ENCODE data around the gene MLANA.
A peak's percentile ranks its signal among the peaks of the same experiment; 100 is the strongest.

MLANA gene

DNA sequence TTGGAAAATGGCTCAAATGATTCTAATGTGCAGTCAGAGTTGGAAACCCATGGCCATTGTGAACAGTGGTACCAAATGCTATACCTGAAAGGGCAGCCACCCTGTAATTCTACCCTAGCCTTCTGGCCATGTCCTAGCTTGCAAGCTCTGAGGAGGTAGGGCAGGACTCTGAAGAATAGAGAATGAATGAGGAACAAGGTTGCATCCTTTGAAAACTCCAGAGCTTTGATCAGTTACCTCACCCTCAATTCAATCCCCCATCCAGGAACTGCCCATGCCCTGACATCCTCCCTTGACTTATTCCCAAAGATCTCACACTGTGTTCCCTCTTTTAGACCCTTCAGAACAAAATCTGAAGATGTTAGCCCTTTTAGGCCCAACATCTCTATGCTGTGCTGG is 40.0 kb upstream of the MLANA start:
- no peak overlapping the region for H3K4me3 ChIP-seq (replicated peaks; ENCODE audit: insufficient read depth, low read length)
- H3K27me3 ChIP-seq (ENCODE audit: insufficient read depth, poor library complexity, severe bottlenecking): no peaks in the 10 kb centered on the region
- TF ChIP-seq GABPA (IDR thresholded peaks at IDR 0.05; ENCODE audit: low read depth) (no peak), SPI1 (IDR thresholded peaks at IDR 0.05; ENCODE audit: borderline replicate concordance, low read depth) (no peak), POLR2AphosphoS5 (IDR thresholded peaks at IDR 0.05; ENCODE audit: low read depth) (no peak)
- TF ChIP-seq, protein P1, sequence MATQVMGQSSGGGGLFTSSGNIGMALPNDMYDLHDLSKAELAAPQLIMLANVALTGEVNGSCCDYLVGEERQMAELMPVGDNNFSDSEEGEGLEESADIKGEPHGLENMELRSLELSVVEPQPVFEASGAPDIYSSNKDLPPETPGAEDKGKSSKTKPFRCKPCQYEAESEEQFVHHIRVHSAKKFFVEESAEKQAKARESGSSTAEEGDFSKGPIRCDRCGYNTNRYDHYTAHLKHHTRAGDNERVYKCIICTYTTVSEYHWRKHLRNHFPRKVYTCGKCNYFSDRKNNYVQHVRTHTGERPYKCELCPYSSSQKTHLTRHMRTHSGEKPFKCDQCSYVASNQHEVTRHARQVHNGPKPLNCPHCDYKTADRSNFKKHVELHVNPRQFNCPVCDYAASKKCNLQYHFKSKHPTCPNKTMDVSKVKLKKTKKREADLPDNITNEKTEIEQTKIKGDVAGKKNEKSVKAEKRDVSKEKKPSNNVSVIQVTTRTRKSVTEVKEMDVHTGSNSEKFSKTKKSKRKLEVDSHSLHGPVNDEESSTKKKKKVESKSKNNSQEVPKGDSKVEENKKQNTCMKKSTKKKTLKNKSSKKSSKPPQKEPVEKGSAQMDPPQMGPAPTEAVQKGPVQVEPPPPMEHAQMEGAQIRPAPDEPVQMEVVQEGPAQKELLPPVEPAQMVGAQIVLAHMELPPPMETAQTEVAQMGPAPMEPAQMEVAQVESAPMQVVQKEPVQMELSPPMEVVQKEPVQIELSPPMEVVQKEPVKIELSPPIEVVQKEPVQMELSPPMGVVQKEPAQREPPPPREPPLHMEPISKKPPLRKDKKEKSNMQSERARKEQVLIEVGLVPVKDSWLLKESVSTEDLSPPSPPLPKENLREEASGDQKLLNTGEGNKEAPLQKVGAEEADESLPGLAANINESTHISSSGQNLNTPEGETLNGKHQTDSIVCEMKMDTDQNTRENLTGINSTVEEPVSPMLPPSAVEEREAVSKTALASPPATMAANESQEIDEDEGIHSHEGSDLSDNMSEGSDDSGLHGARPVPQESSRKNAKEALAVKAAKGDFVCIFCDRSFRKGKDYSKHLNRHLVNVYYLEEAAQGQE (IDR thresholded peaks at IDR 0.05; ENCODE audit: insufficient replicate concordance, low read depth): no peak
- TF ChIP-seq, protein P2, sequence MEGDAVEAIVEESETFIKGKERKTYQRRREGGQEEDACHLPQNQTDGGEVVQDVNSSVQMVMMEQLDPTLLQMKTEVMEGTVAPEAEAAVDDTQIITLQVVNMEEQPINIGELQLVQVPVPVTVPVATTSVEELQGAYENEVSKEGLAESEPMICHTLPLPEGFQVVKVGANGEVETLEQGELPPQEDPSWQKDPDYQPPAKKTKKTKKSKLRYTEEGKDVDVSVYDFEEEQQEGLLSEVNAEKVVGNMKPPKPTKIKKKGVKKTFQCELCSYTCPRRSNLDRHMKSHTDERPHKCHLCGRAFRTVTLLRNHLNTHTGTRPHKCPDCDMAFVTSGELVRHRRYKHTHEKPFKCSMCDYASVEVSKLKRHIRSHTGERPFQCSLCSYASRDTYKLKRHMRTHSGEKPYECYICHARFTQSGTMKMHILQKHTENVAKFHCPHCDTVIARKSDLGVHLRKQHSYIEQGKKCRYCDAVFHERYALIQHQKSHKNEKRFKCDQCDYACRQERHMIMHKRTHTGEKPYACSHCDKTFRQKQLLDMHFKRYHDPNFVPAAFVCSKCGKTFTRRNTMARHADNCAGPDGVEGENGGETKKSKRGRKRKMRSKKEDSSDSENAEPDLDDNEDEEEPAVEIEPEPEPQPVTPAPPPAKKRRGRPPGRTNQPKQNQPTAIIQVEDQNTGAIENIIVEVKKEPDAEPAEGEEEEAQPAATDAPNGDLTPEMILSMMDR (IDR thresholded peaks at IDR 0.05; ENCODE audit: insufficient read depth, low read length): no peak
- DNase-seq (ENCODE audit: low read depth in 1 of 2, low spot score in 1 of 2): no peak
- peak overlapping the region; percentile 38; the same call in 1 of the 2 replicates for H3K27ac ChIP-seq (replicated peaks)

DNA sequence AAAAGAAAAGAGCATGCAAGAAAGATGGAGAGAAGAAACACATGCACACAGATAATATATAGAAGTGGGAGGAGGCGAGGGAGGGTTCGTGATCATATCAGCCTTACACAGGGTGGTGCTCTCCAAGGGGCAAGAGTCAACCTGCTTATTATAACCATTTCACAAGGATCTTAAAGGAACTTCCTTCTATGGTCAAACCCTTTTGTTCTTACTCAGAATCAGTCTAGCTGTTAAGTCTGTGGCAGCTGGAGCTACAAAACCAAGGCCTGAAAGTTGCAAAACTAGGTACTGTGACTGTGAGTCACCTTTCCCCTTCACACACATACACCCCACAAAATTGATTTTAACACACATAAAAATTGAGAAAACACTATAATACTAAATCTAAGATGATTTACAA is 39.2 kb upstream of the MLANA start:
- TF ChIP-seq POLR2AphosphoS5 (IDR thresholded peaks at IDR 0.05; ENCODE audit: low read depth): no peak; the same call in 1 of the 2 replicates
- H3K4me3 ChIP-seq (replicated peaks; ENCODE audit: insufficient read depth, low read length): no peak overlapping the region
- peak overlapping the region; percentile 38 for H3K27ac ChIP-seq (replicated peaks)
- DNase-seq (ENCODE audit: low read depth in 1 of 2, low spot score in 1 of 2): peak; percentile 87 to 89
- H3K27me3 ChIP-seq (ENCODE audit: insufficient read depth, poor library complexity, severe bottlenecking): no peaks in the 10 kb centered on the region

DNA sequence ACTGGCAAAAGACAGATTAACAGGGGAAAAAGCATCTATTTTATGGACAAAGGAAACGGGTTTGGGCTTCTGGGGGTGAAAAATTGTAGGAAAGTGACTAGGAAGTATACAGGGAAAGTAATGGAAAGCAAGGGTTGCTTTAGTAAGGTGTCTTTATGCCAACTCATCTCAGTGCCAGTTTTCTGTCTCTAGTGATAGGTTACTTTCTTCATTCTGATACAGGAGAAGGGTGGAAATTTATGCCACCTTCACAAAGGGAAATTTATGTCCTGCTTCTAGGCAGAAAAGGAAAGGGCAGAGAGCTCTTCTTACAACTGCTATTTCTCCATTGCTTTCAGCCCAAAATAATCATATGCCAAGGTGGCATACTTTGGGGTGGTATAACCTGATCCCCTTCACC is 37.7 kb upstream of the MLANA start:
- H3K27ac ChIP-seq (replicated peaks): no peak overlapping the region
- H3K4me3 ChIP-seq (replicated peaks; ENCODE audit: insufficient read depth, low read length): no peak overlapping the region
- TF ChIP-seq GABPA (IDR thresholded peaks at IDR 0.05; ENCODE audit: low read depth): no peak
- TF ChIP-seq, protein P2 (IDR thresholded peaks at IDR 0.05; ENCODE audit: insufficient read depth, low read length): no peak
- TF ChIP-seq POLR2AphosphoS5 (IDR thresholded peaks at IDR 0.05; ENCODE audit: low read depth): no peak
- TF ChIP-seq SPI1 (IDR thresholded peaks at IDR 0.05; ENCODE audit: borderline replicate concordance, low read depth): no peak
- H3K27me3 ChIP-seq (ENCODE audit: insufficient read depth, poor library complexity, severe bottlenecking): no peaks in the 10 kb centered on the region
- DNase-seq (ENCODE audit: low read depth in 1 of 2, low spot score in 1 of 2): no peak

DNA sequence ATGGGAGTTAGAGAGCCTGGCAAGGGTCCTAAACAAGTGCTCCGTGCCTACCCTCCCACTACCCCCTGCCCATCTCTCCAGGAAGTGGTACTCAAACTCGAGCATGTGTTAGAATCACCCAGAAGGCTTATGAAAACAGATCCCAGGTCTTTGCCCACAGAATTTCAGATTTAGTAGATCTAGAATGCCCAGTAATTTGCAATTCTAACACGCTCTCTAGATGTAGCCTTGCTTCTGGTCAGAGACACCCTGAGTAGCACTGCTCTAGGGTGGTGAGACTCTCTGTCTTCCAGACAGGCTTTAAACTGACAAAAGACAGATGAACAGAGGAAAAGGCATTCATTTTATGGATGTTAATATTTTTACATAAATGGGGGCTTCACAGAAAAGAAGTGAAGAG is 37.1 kb upstream of the MLANA start:
- DNase-seq (ENCODE audit: low read depth in 1 of 2, low spot score in 1 of 2): no peak
- Histone ChIP-seq H3K4me3 (replicated peaks; ENCODE audit: insufficient read depth, low read length) (no peak overlapping the region), H3K27me3 (ENCODE audit: insufficient read depth, poor library complexity, severe bottlenecking) (no peaks in the 10 kb centered on the region), H3K27ac (replicated peaks) (no peak overlapping the region)
- TF ChIP-seq, protein P2 (IDR thresholded peaks at IDR 0.05; ENCODE audit: insufficient read depth, low read length): no peak
- TF ChIP-seq POLR2AphosphoS5 (IDR thresholded peaks at IDR 0.05; ENCODE audit: low read depth): no peak
- TF ChIP-seq SPI1 (IDR thresholded peaks at IDR 0.05; ENCODE audit: borderline replicate concordance, low read depth): no peak
- TF ChIP-seq, protein P1 (IDR thresholded peaks at IDR 0.05; ENCODE audit: insufficient replicate concordance, low read depth): no peak
- no peak for TF ChIP-seq GABPA (IDR thresholded peaks at IDR 0.05; ENCODE audit: low read depth)
